Muscle of arm (tissue), 12 donors: ENCODE results near the gene BRPF3. TPM values are rescaled to one million over a fixed set of nuclear protein-coding genes. Genes with fewer than 3 reads are reported as not detected.

ENCODE experiments used
- DNase-seq: peaks from one replicate; pipeline ENCODE4 v3.0.0-alpha.2; 2013
- polyA plus RNA-seq, 12 donors: library from polyadenylated mRNA; unstranded; fragments of 120-200 nt; gene quantifications; one replicate each; pipeline ENCODE4 v1.2.1, GENCODE V29; 2013; ENCODE audit not compliant: insufficient read length in 12 of 12

The BRPF3 gene
- polyA plus RNA-seq, 12 donors: 21.2 to 63.5 (median 26.1) TPM; not detected in 1

GRCh38 chr6:36267731-36268477 is 71.4 kb downstream of the BRPF3 start:
- DNase-seq: no peak

DNA sequence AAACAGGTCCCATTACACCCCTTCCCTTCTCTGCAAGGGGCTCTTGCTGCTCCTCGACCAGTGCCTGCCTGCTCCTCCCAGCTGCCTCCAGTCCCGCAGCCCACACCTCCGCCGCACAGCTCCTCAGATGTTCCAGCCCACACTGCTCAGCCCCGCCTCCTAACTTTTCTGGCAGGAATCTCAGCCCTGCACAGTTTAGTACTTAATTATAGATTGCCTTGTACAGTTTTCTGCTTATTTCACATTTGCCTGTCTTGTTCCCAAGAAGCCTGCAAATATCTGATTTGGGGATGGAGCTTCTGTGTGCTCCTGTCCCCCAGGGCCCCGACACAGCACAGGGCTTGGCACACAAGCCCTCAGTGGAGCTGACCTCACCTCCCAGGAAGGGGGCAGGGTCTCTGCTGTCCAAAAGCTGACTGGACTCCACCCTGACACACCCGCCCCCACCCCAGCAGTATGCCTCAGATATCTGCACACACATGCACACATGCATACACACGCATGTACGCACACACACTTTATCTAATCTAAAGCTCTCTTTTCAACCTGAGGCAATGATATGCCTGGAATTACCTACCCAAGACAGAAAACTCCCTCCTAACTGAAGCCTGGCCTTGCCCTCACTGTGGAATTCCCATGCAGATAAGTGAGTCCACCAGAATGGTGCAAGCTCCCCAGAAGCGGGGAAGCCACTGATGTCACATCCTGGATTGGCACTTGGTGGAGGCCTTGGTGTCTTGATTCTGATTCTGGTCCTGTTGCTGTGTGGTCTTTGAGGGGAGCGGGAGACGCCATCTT is 72.1 kb downstream of the BRPF3 start:
- DNase-seq: no peak

GRCh38 chr6:36269834-36270705 is 73.5 kb downstream of the BRPF3 start, which contains the start of gene PNPLA1:
Gene PNPLA1 (plus strand): TSS chr6:36270060. CDS start chr6:36270460, 400 bp downstream.
- DNase-seq: no peak

GRCh38 chr6:36272234-36272633 is 75.7 kb downstream of the BRPF3 start:
- no peak for DNase-seq

DNA sequence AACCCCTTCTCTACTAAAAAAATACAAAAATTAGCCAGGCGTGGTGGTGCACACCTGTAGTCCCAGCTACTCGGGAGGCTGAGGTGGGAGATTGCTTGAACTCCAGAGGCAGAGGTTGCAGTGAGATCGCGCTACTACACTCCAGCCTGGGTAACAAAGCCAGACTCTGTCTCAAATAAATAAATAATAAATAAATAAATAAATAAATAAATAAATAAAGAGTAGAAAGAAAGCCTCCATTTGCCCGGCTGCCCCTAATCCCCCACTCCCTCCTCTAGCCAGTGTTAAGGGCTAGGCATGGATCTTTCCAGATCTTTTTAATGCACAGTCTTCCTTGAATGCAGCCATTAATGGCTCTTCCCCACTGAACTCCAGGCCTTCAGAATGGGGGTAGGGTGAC is 76.5 kb downstream of the BRPF3 start:
- no peak for DNase-seq

DNA sequence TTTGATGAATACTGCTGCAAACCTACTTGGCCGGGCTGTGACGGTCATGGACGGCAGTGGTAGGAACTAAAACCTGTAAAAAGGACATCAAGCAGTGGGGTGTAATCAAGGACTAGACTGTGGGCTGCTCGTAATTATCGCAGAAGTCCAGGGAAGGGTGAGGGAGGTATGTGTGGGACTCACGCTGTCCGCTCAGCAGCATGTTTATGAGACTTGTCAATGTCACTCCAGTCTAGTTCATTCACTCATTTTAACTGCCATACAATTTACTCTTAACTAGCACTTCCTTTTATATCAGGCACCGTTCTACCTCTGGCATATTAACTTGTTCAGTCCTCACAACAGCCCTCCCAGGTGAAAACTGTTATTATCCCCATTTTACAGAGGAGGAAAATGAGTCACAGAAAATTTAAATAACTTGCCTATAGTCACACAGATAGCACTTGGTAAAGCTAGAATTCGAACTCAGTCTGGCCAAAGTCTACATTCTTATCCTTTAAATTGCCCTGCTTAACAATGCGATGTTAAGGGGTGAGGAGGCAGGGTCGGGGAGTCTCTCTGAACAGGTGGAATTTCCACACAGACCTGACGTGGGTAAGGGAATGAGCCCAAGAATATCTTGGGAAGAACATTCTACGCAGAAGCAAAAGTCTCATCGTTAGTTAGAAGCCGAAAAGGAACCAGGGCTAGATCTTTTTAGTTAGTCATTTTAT is 77.4 kb downstream of the BRPF3 start:
- no peak for DNase-seq

DNA sequence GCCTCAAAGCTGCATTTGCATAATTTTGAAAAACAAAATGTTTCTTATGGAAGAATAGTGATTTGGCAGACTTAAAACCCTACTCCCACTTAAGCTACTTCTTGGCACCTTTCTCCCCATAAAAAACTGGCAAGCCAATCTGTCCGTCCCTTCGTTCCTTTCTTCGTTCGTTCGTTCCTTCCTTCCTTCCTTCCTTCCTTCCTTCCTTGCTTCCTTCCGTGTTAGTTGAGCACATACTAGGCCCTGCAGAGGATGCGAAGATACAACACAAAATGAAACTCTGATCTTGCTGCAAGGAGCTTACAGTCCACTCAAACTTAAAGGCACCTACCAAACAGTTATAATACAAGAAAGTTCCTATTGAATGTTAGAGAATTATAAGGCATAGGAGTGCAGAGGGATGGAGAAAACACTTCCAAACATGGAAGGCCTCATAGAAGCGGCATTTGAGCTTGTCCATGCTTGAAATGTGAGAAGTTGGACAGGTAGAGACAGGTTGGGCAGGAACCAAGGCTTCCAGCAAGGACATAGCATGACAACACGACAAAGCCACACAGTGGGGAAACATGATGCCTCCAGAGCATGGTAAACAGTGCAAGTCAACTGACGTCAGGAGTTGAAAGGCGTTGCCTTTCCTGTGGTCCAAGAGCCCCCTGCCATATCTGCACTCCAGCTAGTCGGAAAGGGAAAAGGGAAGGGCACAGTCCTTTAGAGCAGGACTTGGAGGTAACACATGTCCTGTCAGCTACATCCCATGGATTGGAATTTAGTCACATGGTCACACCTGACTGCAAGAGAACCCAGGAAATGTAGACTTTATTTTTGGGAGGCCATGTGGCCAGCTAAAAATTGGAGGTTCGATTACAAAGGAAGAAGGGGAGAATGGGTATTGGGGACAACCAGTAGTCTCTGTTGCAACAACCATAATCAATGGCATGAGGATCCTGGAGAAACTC is 80.3 kb downstream of the BRPF3 start:
- no peak for DNase-seq

- no peak for DNase-seq
These were observed 81.5 kb downstream of the BRPF3 start for GRCh38 chr6:36277946-36278470.

DNA sequence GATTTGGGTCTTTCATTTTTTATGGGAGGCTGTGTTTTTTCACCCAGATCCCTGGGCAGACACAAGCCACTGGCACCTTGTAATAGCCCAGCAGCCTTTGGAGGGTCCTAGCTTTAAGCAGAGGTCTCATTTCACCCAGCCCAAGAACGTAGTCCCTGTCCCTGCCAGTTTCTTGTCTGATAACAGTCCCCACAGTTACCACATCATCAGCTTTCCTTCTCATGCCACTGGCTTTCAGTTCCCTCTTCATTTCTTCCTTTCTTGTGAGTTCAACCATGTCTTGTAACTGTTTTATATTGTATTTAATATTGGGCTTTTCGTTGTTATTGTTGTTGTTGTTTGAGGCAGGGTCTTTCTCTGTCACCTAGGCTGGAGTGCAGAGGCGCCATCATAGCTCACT is 83.9 kb downstream of the BRPF3 start:
- DNase-seq: no peak

GRCh38 chr6:36280983-36281382 is 84.4 kb downstream of the BRPF3 start:
- DNase-seq: no peak

Other genes starting within 250 kb of the BRPF3 start
- gene SLC26A8, start 172.1 kb upstream of the BRPF3 start, polyA plus RNA-seq: under 1 TPM in 6 of 12 donors, not detected in 6; 0.08 to 0.39 (median 0.14) TPM
- 10 to 100 TPM in 11 of 12 donors, not detected in 1; 33.4 to 43.6 (median 37.5) TPM for gene MAPK14, start 168.9 kb upstream of the BRPF3 start, polyA plus RNA-seq
- 10 to 100 TPM in 3 of 12 donors, 1 to 10 TPM in 8, not detected in 1; 4.0 to 31.3 (median 6.7) TPM for gene MAPK13, start 66.2 kb upstream of the BRPF3 start, polyA plus RNA-seq
- gene PNPLA1, start 73.3 kb downstream of the BRPF3 start, polyA plus RNA-seq: 1 to 10 TPM in 2 of 12 donors, under 1 TPM in 4, not detected in 6; 0.05 to 2.6 (median 0.28) TPM
- gene BNIP5, start 140.1 kb downstream of the BRPF3 start, polyA plus RNA-seq: under 1 TPM in 10 of 12 donors, not detected in 2; 0.05 to 0.17 (median 0.09) TPM
- under 1 TPM in 5 of 12 donors, not detected in 7; 0.14 to 0.44 (median 0.16) TPM for gene ETV7, start 190.9 kb downstream of the BRPF3 start, polyA plus RNA-seq
- gene PXT1, start 246.1 kb downstream of the BRPF3 start, polyA plus RNA-seq: under 1 TPM in 8 of 12 donors, not detected in 4; 0.11 to 0.29 (median 0.18) TPM
- 10 to 100 TPM in 11 of 12 donors, not detected in 1; 43.3 to 84.7 (median 51.9) TPM for gene KCTD20, start 246.3 kb downstream of the BRPF3 start, polyA plus RNA-seq